ENCODE measurements around the gene MRPL28. TPM values are rescaled to one million over a fixed set of nuclear protein-coding genes. Genes with fewer than 3 reads are reported as not detected.

Gene MRPL28
- total and polyA plus RNA-seq, 4 donors: 31.9 to 98.9 (median 77.2) TPM

DNA sequence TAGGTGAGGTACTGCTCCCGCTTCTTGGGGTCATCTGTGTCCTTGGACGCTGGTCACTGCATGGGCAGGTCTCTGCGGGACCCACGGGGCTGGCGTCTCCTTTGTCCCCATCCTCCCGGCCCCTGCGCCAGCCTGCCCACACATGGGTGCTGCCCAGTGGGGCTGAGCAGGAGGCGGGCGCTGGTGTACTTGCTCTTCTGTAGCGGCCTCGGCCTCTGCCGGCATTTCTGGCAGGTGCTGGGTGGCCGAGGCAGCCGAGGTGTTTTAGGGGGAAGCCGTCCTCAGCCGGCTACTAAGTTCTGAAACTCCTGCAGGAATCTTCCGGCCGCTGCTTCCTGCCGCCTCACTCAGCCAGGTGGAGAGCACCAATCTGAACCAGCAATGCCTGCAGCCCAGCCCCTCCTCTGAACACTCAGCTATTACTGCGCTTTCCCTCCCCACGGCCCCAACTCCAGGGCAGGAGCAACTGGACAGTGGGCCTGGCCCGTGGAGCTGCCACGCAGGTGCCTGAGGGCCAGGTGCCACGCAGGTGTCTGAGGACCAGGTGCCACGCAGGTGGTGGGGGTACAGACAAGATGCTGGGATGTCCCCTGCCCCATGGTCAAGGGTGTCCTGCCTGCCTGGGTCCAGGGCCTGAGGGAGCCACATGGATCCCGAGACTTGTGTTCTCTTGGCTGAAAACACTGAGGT is 41.4 kb upstream of the MRPL28 start:
- no peaks in the 10 kb centered on the region for H3K27me3 ChIP-seq (ENCODE audit: control insufficient read depth in 3 of 3, insufficient read depth in 3 of 3, low read length in 2 of 3)
- H3K9ac ChIP-seq (ENCODE audit: insufficient read depth in 1 of 2, low read length in 2 of 2): no peak overlapping the region
- H3K9me3 ChIP-seq (ENCODE audit: control insufficient read depth in 4 of 4, insufficient read depth in 3 of 4, low read length in 3 of 4): no peaks in the 10 kb centered on the region
- TF ChIP-seq, protein P1, sequence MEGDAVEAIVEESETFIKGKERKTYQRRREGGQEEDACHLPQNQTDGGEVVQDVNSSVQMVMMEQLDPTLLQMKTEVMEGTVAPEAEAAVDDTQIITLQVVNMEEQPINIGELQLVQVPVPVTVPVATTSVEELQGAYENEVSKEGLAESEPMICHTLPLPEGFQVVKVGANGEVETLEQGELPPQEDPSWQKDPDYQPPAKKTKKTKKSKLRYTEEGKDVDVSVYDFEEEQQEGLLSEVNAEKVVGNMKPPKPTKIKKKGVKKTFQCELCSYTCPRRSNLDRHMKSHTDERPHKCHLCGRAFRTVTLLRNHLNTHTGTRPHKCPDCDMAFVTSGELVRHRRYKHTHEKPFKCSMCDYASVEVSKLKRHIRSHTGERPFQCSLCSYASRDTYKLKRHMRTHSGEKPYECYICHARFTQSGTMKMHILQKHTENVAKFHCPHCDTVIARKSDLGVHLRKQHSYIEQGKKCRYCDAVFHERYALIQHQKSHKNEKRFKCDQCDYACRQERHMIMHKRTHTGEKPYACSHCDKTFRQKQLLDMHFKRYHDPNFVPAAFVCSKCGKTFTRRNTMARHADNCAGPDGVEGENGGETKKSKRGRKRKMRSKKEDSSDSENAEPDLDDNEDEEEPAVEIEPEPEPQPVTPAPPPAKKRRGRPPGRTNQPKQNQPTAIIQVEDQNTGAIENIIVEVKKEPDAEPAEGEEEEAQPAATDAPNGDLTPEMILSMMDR (IDR thresholded peaks at IDR 0.05; ENCODE audit: control extremely low read depth, extremely low read depth): no peak
- H3K27ac ChIP-seq (ENCODE audit: low read depth in 1 of 2, low read length in 1 of 2): no peak overlapping the region
- WGBS, 2 donors: 95 to 97% methylated on average over 26 of the region's 26 CpGs
- H3K36me3 ChIP-seq (ENCODE audit: control insufficient read depth in 4 of 4, insufficient read depth in 4 of 4, low read length in 4 of 4): peaks cover 0 to 21% (median 0%) of the 10 kb centered on the region in 4 donors
- no peak for ATAC-seq (ENCODE audit: insufficient read depth, low FRiP score)
- H3K4me1 ChIP-seq (ENCODE audit: control insufficient read depth in 5 of 5, insufficient read depth in 5 of 5, low read length in 5 of 5): no peaks in the 10 kb centered on the region
- no peak overlapping the region for H3K4me3 ChIP-seq
- DNase-seq: no peak

DNA sequence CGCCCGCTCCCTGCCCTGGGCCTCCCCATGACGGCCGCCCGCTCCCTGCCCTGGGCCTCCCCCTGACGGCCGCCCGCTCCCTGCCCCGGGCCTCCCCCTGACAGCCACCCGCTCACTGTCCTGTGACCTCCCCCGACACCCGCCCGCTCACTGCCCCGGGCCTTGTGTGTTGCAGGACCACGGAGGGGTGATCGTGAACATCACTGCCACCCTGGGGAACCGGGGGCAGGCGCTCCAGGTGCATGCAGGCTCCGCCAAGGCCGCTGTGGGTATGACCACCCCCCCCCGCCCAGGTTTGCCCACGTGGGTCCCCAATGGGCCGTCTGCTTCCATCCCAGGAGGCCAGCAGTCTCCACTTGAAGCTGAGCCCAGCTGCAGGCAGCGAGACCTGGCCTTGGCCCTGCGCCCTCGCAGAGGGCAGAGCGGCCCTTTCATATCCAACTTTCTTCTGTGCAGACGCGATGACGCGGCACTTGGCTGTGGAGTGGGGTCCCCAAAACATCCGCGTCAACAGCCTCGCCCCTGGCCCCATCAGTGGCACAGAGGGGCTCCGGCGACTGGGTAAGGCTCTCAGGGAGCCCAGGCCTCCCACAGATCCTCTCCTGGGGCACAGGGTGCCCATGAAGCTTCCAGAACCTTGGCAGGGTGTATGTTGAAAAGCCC is 40.3 kb upstream of the MRPL28 start:
- TF ChIP-seq, protein P1 (IDR thresholded peaks at IDR 0.05; ENCODE audit: control extremely low read depth, extremely low read depth): no peak
- Histone ChIP-seq H3K4me3 (no peak overlapping the region), H3K9me3 (ENCODE audit: control insufficient read depth in 4 of 4, insufficient read depth in 3 of 4, low read length in 3 of 4) (no peaks in the 10 kb centered on the region), H3K9ac (ENCODE audit: insufficient read depth in 1 of 2, low read length in 2 of 2) (no peak overlapping the region), H3K4me1 (ENCODE audit: control insufficient read depth in 5 of 5, insufficient read depth in 5 of 5, low read length in 5 of 5) (no peaks in the 10 kb centered on the region), H3K36me3 (ENCODE audit: control insufficient read depth in 4 of 4, insufficient read depth in 4 of 4, low read length in 4 of 4) (peaks cover 0 to 21% (median 0%) of the 10 kb centered on the region in 4 donors), H3K27me3 (ENCODE audit: control insufficient read depth in 3 of 3, insufficient read depth in 3 of 3, low read length in 2 of 3) (no peaks in the 10 kb centered on the region), H3K27ac (ENCODE audit: low read depth in 1 of 2, low read length in 1 of 2) (no peak overlapping the region)
- 93 to 95% methylated on average over 35 to 36 of the region's 36 CpGs for WGBS, 2 donors
- DNase-seq (no peak), ATAC-seq (ENCODE audit: insufficient read depth, low FRiP score) (no peak)

DNA sequence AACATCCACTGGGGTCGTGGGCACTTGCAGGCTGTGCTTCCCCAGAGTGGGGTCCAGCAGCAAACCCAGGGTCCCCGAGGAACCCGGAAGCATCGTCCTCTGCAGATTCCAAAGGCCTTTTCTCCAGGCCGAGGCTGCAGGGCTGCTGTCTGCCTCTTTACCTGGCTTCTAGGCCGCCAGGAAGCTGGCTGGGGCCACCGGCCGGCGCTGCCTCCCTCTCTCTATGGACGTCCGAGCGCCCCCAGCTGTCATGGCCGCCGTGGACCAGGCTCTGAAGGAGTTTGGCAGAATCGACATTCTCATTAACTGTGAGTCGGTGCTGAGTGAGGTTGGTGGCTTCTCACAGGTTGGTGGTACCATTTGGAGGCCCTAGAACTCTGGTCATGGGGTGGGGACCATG is 36.9 kb upstream of the MRPL28 start:
- 90 to 96% methylated on average over 16 of the region's 16 CpGs for WGBS, 2 donors
- Histone ChIP-seq H3K36me3 (ENCODE audit: control insufficient read depth in 4 of 4, insufficient read depth in 4 of 4, low read length in 4 of 4) (peaks cover 0 to 21% (median 0%) of the 10 kb centered on the region in 4 donors), H3K4me1 (ENCODE audit: control insufficient read depth in 5 of 5, insufficient read depth in 5 of 5, low read length in 5 of 5) (no peaks in the 10 kb centered on the region), H3K27me3 (ENCODE audit: control insufficient read depth in 3 of 3, insufficient read depth in 3 of 3, low read length in 2 of 3) (no peaks in the 10 kb centered on the region), H3K9me3 (ENCODE audit: control insufficient read depth in 4 of 4, insufficient read depth in 3 of 4, low read length in 3 of 4) (no peaks in the 10 kb centered on the region), H3K9ac (ENCODE audit: insufficient read depth in 1 of 2, low read length in 2 of 2) (no peak overlapping the region), H3K27ac (ENCODE audit: low read depth in 1 of 2, low read length in 1 of 2) (no peak overlapping the region), H3K4me3 (no peak overlapping the region)
- TF ChIP-seq, protein P1 (IDR thresholded peaks at IDR 0.05; ENCODE audit: control extremely low read depth, extremely low read depth): no peak
- DNase-seq: no peak
- no peak for ATAC-seq (ENCODE audit: insufficient read depth, low FRiP score)
